GM12878 (cell line): Measurements from ENCODE around the gene IRF4. TPM values are rescaled to one million over a fixed set of nuclear protein-coding genes. Genes with fewer than 3 reads are reported as not detected.
A peak's percentile ranks its signal among the peaks of the same experiment; 100 is the strongest.

Experiments used
- ATAC-seq: fragments of 200-7000 bp; cut with Tn5 transposase; 3 replicates; pipeline ENCODE4 v1.9.1; 2020; ENCODE audit warnings: mild to moderate bottlenecking, moderate library complexity
- BruUV-seq: library from RNA; stranded (reverse); fragments of 400-500 nt; replicated peaks from 2 replicates; lab custom pipeline; 2021; lab: Mats Ljungman, UMichigan
- CTCF ChIA-PET: fragments of 300-600 bp; sonication (Branson Sonifier 250); formaldehyde crosslinking; extraction: SDS; loops from one replicate; lab custom pipeline; 2021; ENCODE audit warnings: inconsistent platforms; lab: Yijun Ruan, JAX
- POLR2A ChIA-PET: fragments of 350-600 bp; formaldehyde crosslinking; extraction: SDS; loops from one replicate; lab custom pipeline; 2021; ENCODE audit warnings: inconsistent platforms; lab: Charles Lee
- RAD21 ChIA-PET: fragments of 300-600 bp; sonication (Branson Sonifier 250); formaldehyde crosslinking; loops from one replicate; lab custom pipeline; 2023; ENCODE audit warnings: antibody characterized with exemption; ENCODE audit not compliant: unreplicated experiment; lab: Charles Lee
- SMC1A ChIA-PET: fragments of 300-600 bp; sonication (Branson Sonifier 250); formaldehyde crosslinking; loops from one replicate; lab custom pipeline; 2023; ENCODE audit not compliant: unreplicated experiment, uncharacterized antibody; lab: Charles Lee
- DNase-seq: peaks from one replicate; pipeline ENCODE4 v3.0.0-alpha.2; 2011; ENCODE audit warnings: low read depth, low spot score
- FAIRE-seq: peaks from 3 replicates; lab custom pipeline; 2011; peaks lifted over from hg19 to GRCh38; lab: Jason Lieb, UNC
- H2AFZ ChIP-seq: 2 replicates; pipeline ENCODE4 v1.6.0; 2011; ENCODE audit warnings: low read depth, low read length, control low read depth; ENCODE audit not compliant: control insufficient read depth
- H3K27ac ChIP-seq: 2 replicates; pipeline ENCODE4 v1.5.1; 2011; ENCODE audit warnings: control low read depth; ENCODE audit not compliant: control insufficient read depth, insufficient read depth
- H3K27me3 ChIP-seq, 2 experiments: replicated peaks in 1 of 2; 2 replicates each; pipeline versions ENCODE4 v1.6.0 to v1.6.1; 2011; ENCODE audit warnings: low read length in 1 of 2; ENCODE audit not compliant: control insufficient read depth in 2 of 2, insufficient read depth in 2 of 2
- H3K36me3 ChIP-seq, 2 experiments: 2 replicates each; pipeline ENCODE4 v1.5.1; 2011; ENCODE audit warnings: low read length in 1 of 2; ENCODE audit not compliant: control insufficient read depth in 2 of 2, insufficient read depth in 2 of 2
- H3K4me1 ChIP-seq: 2 replicates; pipeline ENCODE4 v1.6.1; 2011; ENCODE audit warnings: mild to moderate bottlenecking, low read length, moderate library complexity, mixed read lengths; ENCODE audit not compliant: control insufficient read depth, insufficient read depth
- H3K4me2 ChIP-seq: 2 replicates; pipeline ENCODE4 v1.6.0; 2011; ENCODE audit warnings: control low read depth; ENCODE audit not compliant: control insufficient read depth, insufficient read depth
- H3K4me3 ChIP-seq: fragments of 200-600 bp; sonication (generic); 2 replicates; pipeline ENCODE4 v1.5.1; 2016
- H3K79me2 ChIP-seq: 2 replicates; pipeline ENCODE4 v1.6.0; 2011; ENCODE audit warnings: low read length; ENCODE audit not compliant: control insufficient read depth, insufficient read depth
- H3K9ac ChIP-seq: 2 replicates; pipeline ENCODE4 v1.8.0; 2011; ENCODE audit warnings: low read length, control low read depth, mixed read lengths; ENCODE audit not compliant: control insufficient read depth, insufficient read depth
- H3K9me3 ChIP-seq: replicated peaks from 3 replicates; pipeline ENCODE4 v1.5.1; 2011; ENCODE audit warnings: mild to moderate bottlenecking, low read length; ENCODE audit not compliant: control insufficient read depth, insufficient read depth
- H4K20me1 ChIP-seq: 2 replicates; pipeline ENCODE4 v1.6.0; 2011; ENCODE audit not compliant: control insufficient read depth, insufficient read depth
- ATF7 ChIP-seq: fragments of 450-650 bp; IDR thresholded peaks from 2 replicates; pipeline ENCODE4 v1.6.1; 2016; ENCODE audit warnings: low read depth, mild to moderate bottlenecking
- BCL3 ChIP-seq: IDR thresholded peaks from 2 replicates; pipeline ENCODE4 v1.6.1; 2011; ENCODE audit warnings: borderline replicate concordance, low read depth, mild to moderate bottlenecking, moderate library complexity, low read length; ENCODE audit not compliant: insufficient read depth, poor library complexity, severe bottlenecking
- BMI1 ChIP-seq: fragments of 450-650 bp; IDR thresholded peaks from 2 replicates; pipeline ENCODE4 v1.6.1; 2016; ENCODE audit warnings: mild to moderate bottlenecking, moderate library complexity, borderline replicate concordance
- CBFB ChIP-seq: IDR thresholded peaks from 2 replicates; pipeline ENCODE4 v1.6.1; 2016; ENCODE audit warnings: antibody characterized with exemption, low read depth
- CUX1 ChIP-seq: IDR thresholded peaks from 2 replicates; pipeline ENCODE4 v1.6.1; 2012; ENCODE audit warnings: improper control_type of control experiment, low read depth, low read length; ENCODE audit not compliant: insufficient replicate concordance
- HDGF ChIP-seq: fragments of 450-650 bp; IDR thresholded peaks from 2 replicates; pipeline ENCODE4 v1.6.1; 2016; ENCODE audit warnings: antibody characterized with exemption
- IKZF1 ChIP-seq: fragments of 450-650 bp; conservative IDR thresholded peaks from 2 replicates; pipeline ENCODE4 v1.6.1; 2017; ENCODE audit warnings: antibody characterized with exemption, mild to moderate bottlenecking
- JUNB ChIP-seq: IDR thresholded peaks from 2 replicates; pipeline ENCODE4 v1.6.1; 2016; ENCODE audit warnings: antibody characterized with exemption, mild to moderate bottlenecking
- NBN ChIP-seq: fragments of 450-650 bp; IDR thresholded peaks from 2 replicates; pipeline ENCODE4 v1.6.1; 2016
- NFYA ChIP-seq: IDR thresholded peaks from 2 replicates; pipeline ENCODE4 v1.6.1; 2011; ENCODE audit warnings: low read depth, mild to moderate bottlenecking, low read length, improper control_type of control experiment, borderline replicate concordance
- PAX5 ChIP-seq: IDR thresholded peaks from 2 replicates; pipeline ENCODE4 v1.6.1; 2011; ENCODE audit warnings: low read depth, low read length, borderline replicate concordance
- POLR2AphosphoS5 ChIP-seq: IDR thresholded peaks from 2 replicates; pipeline ENCODE4 v1.6.1; 2011; ENCODE audit warnings: mild to moderate bottlenecking, low read length, inconsistent platforms
- RFX5 ChIP-seq: IDR thresholded peaks from 2 replicates; pipeline ENCODE4 v1.6.1; 2011; ENCODE audit warnings: low read depth, low read length, improper control_type of control experiment
- SRF ChIP-seq, 2 experiments: IDR thresholded peaks; 2 replicates each; pipeline ENCODE4 v1.6.1; 2011; ENCODE audit warnings: low read depth in 2 of 2, low read length in 2 of 2, mild to moderate bottlenecking in 1 of 2, moderate library complexity in 1 of 2
- USF2 ChIP-seq: IDR thresholded peaks from 2 replicates; pipeline ENCODE4 v1.6.1; 2011; ENCODE audit warnings: low read depth, low read length, improper control_type of control experiment, borderline replicate concordance
- ZNF24 ChIP-seq: fragments of 450-650 bp; IDR thresholded peaks from 2 replicates; pipeline ENCODE4 v1.6.1; 2017; ENCODE audit warnings: antibody characterized with exemption, mild to moderate bottlenecking
- WGBS: methylation state at CpG from one replicate; pipeline ENCODE4 v1.1.6; 2016; ENCODE audit warnings: low lambda C conversion rate; ENCODE audit not compliant: insufficient replicate concordance, insufficient coverage; ENCODE audit errors: missing lambda C conversion rate; 5-methylcytosine and 5-hydroxymethylcytosine counted together
- in situ Hi-C: fragments of 300-500 bp; cut with MboI; formaldehyde crosslinking; loops from 9 replicates; pipeline ENCODE4 v1.14.3; 2018; ENCODE audit warnings: mixed read lengths
- intact Hi-C: fragments of 100-400 bp; cut with micrococcal nuclease; formaldehyde crosslinking; loops from one replicate; pipeline ENCODE4 v1.14.2; 2022; ENCODE audit not compliant: unreplicated experiment
- polyA plus RNA-seq, 11 experiments: library from polyadenylated mRNA; depleted of rRNA in 4 of 11; unstranded in 6 of 11; stranded (reverse) in 5 of 11; fragments of >200 nt; fragmentation: Nextera tagmentation in 4 of 11; fragmentation: Illumina TruSeq in 1 of 11; extraction: Ambion mirVana in 4 of 11; extraction: Trizol in 1 of 11; gene quantifications; 1 replicate in 1 of 11; 2 replicates in 10 of 11; pipeline versions ENCODE4 v1.2.1 to v1.2.3, GENCODE V29; 2011 to 2016; ENCODE audit warnings: inconsistent platforms in 2 of 11, missing spikeins in 2 of 11, low read depth in 1 of 11
- total RNA-seq, 4 experiments: library from RNA; depleted of rRNA in 3 of 4; stranded (reverse); fragments of >200 nt in 3 of 4; fragmentation: Illumina TruSeq in 1 of 4; extraction: Trizol in 1 of 4; gene quantifications; 2 replicates each; pipeline versions ENCODE4 v1.2.1 to v1.2.3, GENCODE V29; 2013 to 2021

The IRF4 gene
- total and polyA plus RNA-seq, 10 of the 15 experiments (the other 5 are each of a cell fraction or from before 2014, with no cell fraction given): 50.0 to 495 (median 257) TPM

GRCh38 chr6:361411-362132 is 30.0 kb upstream of the IRF4 start:
- no peak overlapping the region for H3K9ac ChIP-seq
- BruUV-seq: no TSS peak
- ChIA-PET RAD21 (interaction anchor here (0.7 to 8.0 kb wide), 12 partner anchors 11 to 61 kb away, joined by 3 to 73 read pairs (median 6); no protein-coding TSS in a partner anchor), SMC1A (interaction anchor here (0.6 to 9.6 kb wide), 12 partner anchors 11 to 134 kb away, joined by 3 to 230 read pairs (median 6); no protein-coding TSS in a partner anchor), POLR2A (interaction anchor here (1.2 to 2.0 kb wide), 5 partner anchors 11 to 44 kb away, joined by 3 to 10 read pairs (median 9); no protein-coding TSS in a partner anchor), CTCF (interaction anchor here (0.7 to 4.8 kb wide), 13 partner anchors 10 to 213 kb away, joined by 3 to 34 read pairs (median 4); no protein-coding TSS in a partner anchor)
- no peak overlapping the region for H3K27ac ChIP-seq
- intact Hi-C loops (no loop called here), in situ Hi-C loops (no loop called here)
- H3K9me3 ChIP-seq: no peaks in the 10 kb centered on the region; the same call in 2 of the 3 replicates
- no peak for DNase-seq
- ATAC-seq: no peak
- H4K20me1 ChIP-seq: no peaks in the 10 kb centered on the region
- no peaks in the 10 kb centered on the region for H3K27me3 ChIP-seq
- no peak for FAIRE-seq
- 72% methylated on average over 16 of the region's 16 CpGs for WGBS
- no peak overlapping the region for H3K4me3 ChIP-seq
- peaks cover 49% of the 10 kb centered on the region for H3K4me1 ChIP-seq
- H3K4me2 ChIP-seq: no peak overlapping the region
- H3K79me2 ChIP-seq: no peaks in the 10 kb centered on the region
- H3K36me3 ChIP-seq: no peaks in the 10 kb centered on the region; a peak in 1 of 4 replicates
- no peak overlapping the region for H2AFZ ChIP-seq
- TF ChIP-seq PAX5 (0 out of 2 replicates have a peak, but pooled peaks have one; percentile 1), IKZF1 (no peak), USF2 (no peak), CBFB (no peak), NBN (no peak), CUX1 (no peak), SRF (IDR thresholded peaks at IDR 0.05; ENCODE audit: low read depth in 2 of 2, low read length in 2 of 2) (no peak), JUNB (no peak), NFYA (no peak), RFX5 (0 out of 2 replicates have a peak, but pooled peaks have one; percentile 17), BCL3 (no peak), ZNF24 (no peak), POLR2AphosphoS5 (0 out of 2 replicates have a peak, but pooled peaks have one; percentile 23), BMI1 (no peak), ATF7 (no peak), HDGF (no peak)
